ENCODE data around the gene KLF11.
"Not testable (repeated sequence)": the region's sequence is repeated elsewhere in the genome, so short reads cannot be mapped to it uniquely, and the experiment has no call there.

The KLF11 gene

DNA sequence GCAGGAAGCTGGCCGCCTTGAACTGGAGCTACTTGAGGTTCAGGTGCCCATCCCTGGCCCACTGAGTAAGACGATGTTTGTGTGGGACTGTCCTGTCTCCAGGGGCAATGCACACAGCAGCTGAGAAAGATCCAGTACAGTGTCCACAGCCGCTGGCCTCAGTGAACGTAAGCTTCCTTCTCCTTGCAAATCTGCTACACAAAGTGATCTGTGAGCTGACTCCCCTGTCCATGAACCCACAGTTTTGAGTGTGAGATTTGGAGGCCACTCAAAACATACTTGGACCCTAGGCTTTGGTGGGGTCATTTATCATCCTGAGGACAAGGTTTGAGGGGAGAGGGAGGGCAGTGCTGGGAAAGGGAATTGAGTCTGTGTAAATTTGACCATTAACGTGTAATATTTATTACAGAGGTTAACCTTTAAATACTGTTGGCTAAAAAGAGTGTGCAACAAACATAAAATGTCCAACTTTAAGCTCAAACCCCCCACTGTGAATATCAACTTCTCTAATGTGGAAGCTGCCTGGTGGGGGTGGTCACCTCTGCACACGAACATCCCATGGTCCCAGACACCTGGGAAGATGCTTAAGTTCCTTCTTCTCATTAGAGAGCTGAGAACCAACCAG is 41.8 kb downstream of the KLF11 start:
- no peak for DNase-seq (ENCODE audit: low spot score)

DNA sequence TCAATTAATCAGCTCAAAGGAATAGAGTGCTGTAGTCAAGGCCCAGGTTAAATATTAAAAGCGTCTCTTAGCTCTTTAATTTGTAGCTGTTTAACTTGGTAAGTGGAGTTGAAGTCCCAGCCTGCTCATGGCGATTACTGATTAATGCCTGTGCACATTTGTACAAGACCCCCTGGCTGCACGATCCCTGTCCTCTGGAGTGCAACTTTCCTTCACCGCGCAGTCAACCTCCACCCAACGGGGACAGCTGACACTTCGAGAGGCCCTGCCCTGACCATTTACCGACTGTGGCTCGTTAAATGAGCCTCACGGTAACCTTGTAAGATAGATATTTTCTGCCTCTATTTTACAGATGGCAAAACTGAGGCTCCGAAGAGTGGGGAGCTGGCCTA is 42.3 kb downstream of the KLF11 start:
- no peak for DNase-seq (ENCODE audit: low spot score)

DNA sequence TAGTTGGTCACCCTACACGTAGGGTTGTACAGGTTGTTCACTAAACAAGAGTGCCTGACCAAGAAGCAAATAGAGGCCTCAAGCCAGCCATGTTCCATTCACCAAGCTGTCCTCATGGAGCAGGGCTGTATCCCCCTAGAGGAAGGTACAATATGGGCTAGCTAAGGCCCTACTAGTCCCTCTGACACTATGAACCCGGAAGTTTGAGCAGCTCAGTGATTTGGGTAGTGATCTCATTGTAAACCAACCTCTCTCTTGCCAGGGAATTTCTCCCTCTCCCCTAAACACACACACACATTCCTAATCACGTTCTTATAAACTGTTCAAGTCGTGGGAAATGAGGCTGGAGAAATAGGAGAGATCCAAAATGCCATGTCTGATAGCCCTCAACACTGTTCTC is 43.6 kb downstream of the KLF11 start:
- DNase-seq (ENCODE audit: low spot score), result no peak

DNA sequence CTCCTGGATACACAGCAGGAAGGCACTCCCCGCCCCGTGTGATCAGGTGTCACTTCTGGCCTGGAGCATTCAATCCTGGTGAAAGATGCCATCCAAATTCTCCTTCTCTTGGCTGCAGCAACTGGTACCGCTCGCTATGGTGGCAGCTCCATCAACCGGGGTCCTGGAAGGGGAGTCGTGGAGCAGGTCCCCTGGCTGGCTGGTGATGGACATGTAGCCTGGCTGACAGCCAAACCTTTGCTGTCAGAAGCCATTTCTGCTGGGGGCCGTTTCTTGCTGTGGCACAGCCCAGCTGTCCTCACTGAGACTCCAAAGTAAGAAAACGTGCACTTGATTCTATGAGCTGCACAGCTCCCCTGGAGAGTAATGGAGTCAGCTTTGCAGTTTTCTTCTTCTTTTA is 44.0 kb downstream of the KLF11 start:
- DNase-seq (ENCODE audit: low spot score), result no peak

DNA sequence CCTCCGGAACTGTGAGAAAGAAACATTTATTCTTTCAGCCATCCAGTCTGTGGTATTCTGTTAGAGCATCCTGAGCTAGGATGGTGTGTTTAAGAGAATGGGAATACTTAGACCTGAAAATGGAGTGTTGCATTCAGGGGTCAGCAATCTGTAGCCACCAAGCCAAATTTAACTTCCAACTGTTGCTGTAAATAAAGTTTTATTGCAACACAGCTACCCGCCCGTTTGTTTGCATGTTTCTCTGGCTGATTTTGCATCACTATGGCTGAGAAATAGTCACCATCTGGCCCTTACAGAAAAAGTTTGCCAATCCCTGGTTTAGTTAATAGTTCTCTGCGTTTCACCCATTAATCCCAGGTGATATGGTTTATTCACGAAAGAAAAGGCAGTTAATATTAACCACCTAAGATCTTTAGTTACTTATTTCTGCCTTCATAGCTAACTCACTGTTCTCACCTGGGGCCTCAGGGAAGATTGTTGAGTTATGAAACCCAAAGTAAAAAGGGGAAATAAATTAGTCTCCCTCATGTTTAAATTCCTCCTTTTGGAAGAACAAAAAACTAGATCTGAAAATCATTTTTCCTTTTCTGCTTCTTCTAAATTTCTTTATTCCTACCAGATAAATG is 46.3 kb downstream of the KLF11 start:
- no peak for DNase-seq (ENCODE audit: low spot score)

DNA sequence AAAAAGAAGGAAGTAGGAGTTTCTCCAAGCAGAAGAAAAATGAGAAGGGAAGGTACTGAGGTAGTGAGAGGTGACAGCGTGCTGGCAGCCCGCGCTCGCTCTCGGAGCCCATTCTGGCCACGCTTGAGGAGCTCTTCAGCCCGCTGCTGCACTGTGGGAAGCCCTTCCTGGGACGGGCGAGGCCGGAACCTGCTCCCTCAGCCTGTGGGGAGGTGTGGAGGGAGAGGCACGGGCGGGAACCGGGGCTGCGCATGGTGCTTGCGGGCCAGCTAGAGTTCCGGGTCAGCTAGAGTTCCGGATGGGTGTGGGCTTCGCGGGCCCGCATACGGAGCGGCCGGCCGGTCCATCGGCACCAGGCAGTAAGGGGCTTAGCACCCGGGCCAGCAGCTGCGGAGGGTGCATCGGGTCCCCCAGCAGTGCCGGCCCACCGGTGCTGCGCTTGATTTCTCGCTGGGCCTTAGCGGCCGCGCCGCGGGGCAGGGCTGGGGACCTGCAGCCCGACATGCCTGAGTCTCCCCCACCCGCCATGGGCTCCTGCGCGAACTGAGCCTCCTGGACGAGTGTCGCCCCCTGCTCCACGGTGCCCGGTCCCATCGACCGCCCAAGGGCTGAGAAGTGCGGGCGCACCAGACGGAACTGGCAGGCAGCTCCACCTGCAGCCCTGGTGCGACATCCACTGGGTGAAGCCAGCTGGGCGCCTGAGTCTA is 48.0 kb downstream of the KLF11 start:
- no peak for DNase-seq (ENCODE audit: low spot score)

DNA sequence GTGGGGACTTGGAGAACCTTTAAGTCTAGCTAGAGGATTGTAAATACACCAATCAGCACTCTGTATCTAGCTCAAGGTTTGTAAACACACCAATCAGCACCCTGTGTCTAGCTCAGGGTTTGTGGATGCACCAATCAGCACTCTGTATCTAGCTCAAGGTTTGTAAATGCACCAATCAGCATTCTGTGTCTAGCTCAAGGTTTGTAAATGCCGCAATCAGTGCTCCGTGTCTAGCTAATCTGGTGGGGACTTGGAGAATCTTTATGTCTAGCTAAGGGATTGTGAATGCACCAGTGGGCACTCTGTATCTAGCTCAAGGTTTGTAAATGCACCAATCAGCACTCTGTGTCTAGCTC is 48.5 kb downstream of the KLF11 start:
- DNase-seq (ENCODE audit: low spot score), result not testable (repeated sequence)

DNA sequence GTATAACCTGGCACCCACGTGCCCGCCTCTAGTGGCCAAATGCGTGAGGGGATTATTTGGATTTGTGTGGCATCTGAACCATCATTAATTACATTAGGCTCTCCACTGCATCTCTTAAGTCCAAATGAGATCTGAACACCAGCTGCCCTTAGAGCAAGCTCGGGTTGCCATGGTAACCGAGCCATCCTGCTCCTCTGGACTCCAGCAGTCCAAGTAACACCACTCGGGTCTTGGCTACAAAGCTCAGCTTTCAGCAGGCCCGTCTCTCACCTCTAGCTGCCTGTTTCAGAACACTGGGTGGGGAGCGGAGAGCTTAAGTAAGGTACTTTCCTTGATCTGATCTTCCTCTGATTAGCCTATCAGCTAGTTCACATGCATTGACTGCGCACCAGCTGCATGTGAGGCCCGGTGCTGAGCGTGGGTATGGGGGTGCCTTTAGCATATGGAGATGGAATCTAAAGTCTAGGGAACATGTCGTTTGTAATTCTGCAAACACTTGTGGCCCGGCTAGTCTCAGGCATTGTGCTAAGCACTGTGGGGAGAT is 51.0 kb downstream of the KLF11 start:
- DNase-seq (ENCODE audit: low spot score), result no peak

DNA sequence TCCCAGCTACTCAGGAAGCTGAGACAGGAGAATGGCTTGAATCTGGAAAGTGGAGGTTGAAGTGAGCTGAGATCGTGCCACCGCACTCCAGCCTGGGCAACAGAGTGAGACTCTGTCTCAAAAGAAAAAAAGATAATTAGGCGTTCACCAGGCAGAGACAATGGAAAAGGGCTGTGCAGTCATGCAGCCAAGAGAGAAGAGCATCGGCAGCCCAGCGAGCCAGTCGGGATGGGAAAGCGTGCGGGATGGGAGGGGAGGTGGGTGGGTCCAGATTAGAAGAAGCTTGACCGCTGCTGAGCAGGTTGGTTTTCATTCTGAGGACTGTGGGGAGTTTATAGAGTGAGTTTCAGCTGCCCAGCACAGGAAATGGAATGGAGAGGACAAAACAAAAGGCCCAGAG is 51.8 kb downstream of the KLF11 start:
- no peak for DNase-seq (ENCODE audit: low spot score)

DNA sequence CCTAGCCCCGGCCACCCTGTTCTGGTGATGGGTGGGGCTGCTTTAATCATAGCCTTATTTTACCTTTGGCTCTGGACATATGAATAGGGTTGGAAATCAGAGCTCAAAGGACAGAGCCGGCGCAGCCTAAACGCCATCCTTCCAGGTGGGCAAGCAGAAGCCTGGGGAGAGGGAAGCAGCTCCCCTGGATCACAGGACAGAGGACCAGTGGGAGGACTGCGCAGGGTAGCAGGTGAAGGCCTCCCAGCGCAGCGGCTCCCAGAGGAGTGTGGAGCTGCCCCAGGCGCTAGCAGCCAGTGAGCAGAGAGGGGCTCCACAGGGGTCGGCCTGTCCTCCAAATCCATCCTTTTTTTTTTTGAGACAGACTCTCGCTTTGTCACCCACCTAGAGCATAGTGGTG is 53.3 kb downstream of the KLF11 start:
- no peak for DNase-seq (ENCODE audit: low spot score)

DNA sequence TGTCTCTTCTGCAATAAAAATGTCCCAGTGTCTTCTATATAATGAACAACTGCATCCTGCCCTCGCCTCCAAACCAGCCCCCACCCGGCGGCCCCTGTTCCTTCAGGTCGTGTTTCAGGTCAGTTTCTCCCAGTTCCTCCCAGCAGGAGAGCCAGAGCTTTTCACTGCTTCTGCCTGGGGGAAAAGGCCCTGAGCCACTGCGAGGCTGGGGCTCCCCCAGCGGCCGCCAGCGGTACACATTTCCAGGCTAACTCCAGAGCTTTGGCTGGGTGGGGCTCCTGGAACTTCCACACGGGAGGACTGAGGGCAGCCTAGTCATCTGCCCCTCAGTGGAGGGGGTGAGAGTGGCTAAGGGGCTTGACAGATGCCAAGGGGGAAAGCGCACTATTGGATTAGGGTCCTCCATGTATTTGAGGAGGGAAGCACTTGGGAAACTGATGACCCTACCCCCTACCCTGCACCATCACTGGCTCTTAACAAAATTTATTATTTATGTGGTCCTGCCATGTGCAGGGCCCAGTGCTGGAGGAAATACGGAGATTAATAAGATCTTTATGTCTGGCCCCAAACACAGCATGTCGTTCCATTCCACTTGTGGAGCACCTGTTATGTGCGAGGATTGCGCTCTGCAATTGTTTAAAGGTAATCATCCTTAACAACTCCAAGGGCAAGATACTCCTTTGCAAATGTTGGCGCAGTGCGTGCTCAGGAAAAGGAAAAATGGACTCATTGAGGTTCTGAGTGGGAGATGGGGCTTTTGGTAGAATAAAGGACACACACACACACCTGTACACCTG is 54.2 kb downstream of the KLF11 start:
- no peak for DNase-seq (ENCODE audit: low spot score)

DNA sequence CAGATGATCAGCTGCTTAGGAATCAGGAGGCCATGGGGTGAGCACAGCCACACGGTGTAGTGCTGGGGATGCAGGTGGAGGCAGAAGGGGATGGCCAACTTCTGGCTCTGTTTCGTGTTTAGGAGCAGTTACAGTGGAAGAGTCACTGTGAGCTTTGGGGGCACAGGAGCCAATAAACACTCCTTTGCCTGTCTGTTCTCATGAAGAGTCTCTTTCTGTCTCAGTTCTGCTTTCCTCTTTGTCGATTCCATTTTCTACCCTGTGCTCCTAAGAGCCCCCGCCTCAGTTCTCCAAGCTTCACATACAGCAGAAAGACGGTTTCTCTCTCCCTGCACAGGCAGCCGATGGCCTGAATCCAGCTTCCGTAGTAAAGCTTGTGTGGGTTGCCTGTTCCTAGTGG is 58.1 kb downstream of the KLF11 start:
- DNase-seq (ENCODE audit: low spot score), result no peak

DNA sequence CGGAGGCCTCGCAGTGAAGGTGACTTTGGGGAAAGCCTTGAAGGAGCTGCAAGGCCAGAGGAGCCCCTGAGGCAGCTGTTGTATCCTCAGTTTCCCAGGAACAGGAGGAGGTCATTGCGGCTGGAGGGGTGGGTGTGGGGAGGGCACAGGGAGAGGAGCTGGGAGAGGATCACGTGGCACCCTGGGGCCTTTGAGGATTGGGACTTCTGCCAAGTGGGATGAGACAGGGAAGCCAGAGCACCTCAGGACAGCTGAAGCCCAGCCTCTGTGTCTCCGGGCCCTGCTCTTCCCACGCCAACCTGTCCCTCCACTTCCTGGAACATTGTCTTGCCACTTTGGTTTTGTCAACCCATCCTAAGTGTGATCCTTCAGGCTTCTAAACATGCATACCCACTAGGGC is 59.8 kb downstream of the KLF11 start:
- DNase-seq (ENCODE audit: low spot score), result no peak

Measured in putamen (tissue), 1 donor.